HCT116 (cell line): Measurements from ENCODE around the gene GRM3. TPM values are rescaled to one million over a fixed set of nuclear protein-coding genes. Genes with fewer than 3 reads are reported as not detected.

ENCODE experiments used
- ATAC-seq: fragments of 200-7000 bp; cut with Tn5 transposase; 2 replicates; pipeline ENCODE4 v1.9.1; 2020; ENCODE audit warnings: mild to moderate bottlenecking, moderate library complexity
- BruUV-seq: library from RNA; stranded (reverse); fragments of 400-500 nt; replicated peaks from 2 replicates; lab custom pipeline; 2021; lab: Mats Ljungman, UMichigan
- CTCF ChIA-PET: fragments of 300-600 bp; sonication (Branson Sonifier 250); formaldehyde crosslinking; loops from one replicate; lab custom pipeline; 2021; ENCODE audit warnings: antibody characterized with exemption; lab: Charles Lee
- POLR2A ChIA-PET: fragments of 300-600, 350-600 bp; sonication (Branson Sonifier 250); formaldehyde crosslinking; loops from one replicate; lab custom pipeline; 2021; ENCODE audit warnings: antibody characterized with exemption; lab: Charles Lee
- RAD21 ChIA-PET, 2 experiments: fragments of 300-600 bp; sonication (Branson Sonifier 250); formaldehyde crosslinking; loops; one replicate each; lab custom pipeline; 2023; ENCODE audit warnings: low total read pairs in 2 of 2; ENCODE audit not compliant: uncharacterized antibody in 2 of 2, unreplicated experiment in 2 of 2, low non-redundant PET in 1 of 2; lab: Charles Lee
- DNase-seq: peaks from one replicate; pipeline ENCODE4 v3.0.0-alpha.2; 2010; ENCODE audit warnings: low read depth, low spot score
- H2AFZ ChIP-seq: fragments of 200-600 bp; shearing (Covaris generic), sonication (generic); 2 replicates; pipeline ENCODE4 v1.6.1; 2017; ENCODE audit warnings: low read depth, mixed run types, mixed read lengths, antibody characterized with exemption, low read length; ENCODE audit not compliant: poor library complexity, severe bottlenecking
- H3K27ac ChIP-seq: 2 replicates; pipeline ENCODE4 v1.5.1; 2012; ENCODE audit warnings: low read depth, low read length
- H3K27me3 ChIP-seq: fragments of 200-600 bp; sonication (generic); 2 replicates; pipeline ENCODE4 v1.6.1; 2016; ENCODE audit warnings: mixed run types, low read length, mixed read lengths; ENCODE audit not compliant: insufficient read depth
- H3K36me3 ChIP-seq, 2 experiments: fragments of 200-500 bp in 1 of 2; fragments of 200-600 bp in 1 of 2; sonication (Bioruptor generic) in 1 of 2; sonication (generic) in 1 of 2; 2 replicates each; pipeline versions ENCODE4 v1.5.1 to v1.6.1; 2014 to 2016; ENCODE audit warnings: low read length in 2 of 2, inconsistent platforms in 1 of 2, mixed read lengths in 1 of 2, mixed run types in 1 of 2; ENCODE audit not compliant: insufficient read depth in 2 of 2, control insufficient read depth in 1 of 2
- H3K4me1 ChIP-seq, 2 experiments: fragments of 200-600 bp in 1 of 2; sonication (generic) in 1 of 2; 2 replicates each; pipeline versions ENCODE4 v1.5.1 to v1.6.1; 2012 to 2017; ENCODE audit warnings: low read length in 2 of 2, inconsistent platforms in 1 of 2, mild to moderate bottlenecking in 1 of 2, mixed read lengths in 1 of 2, mixed run types in 1 of 2, moderate library complexity in 1 of 2; ENCODE audit not compliant: insufficient read depth in 2 of 2, control insufficient read depth in 1 of 2
- H3K4me2 ChIP-seq: fragments of 200-600 bp; sonication (generic); 2 replicates; pipeline ENCODE4 v1.6.1; 2017; ENCODE audit warnings: mixed run types, low read length, mixed read lengths
- H3K4me3 ChIP-seq, 2 experiments: fragments of 200-600 bp in 1 of 2; sonication (generic) in 1 of 2; replicated peaks in 1 of 2; 2 replicates each; pipeline ENCODE4 v1.5.1; 2011 to 2016; ENCODE audit warnings: low read length in 2 of 2, control low read depth in 1 of 2, low read depth in 1 of 2, mild to moderate bottlenecking in 1 of 2, mixed read lengths in 1 of 2, mixed run types in 1 of 2
- H3K79me2 ChIP-seq: fragments of 200-600 bp; sonication (generic); 2 replicates; pipeline ENCODE4 v1.6.1; 2017; ENCODE audit warnings: mild to moderate bottlenecking, mixed run types, low read length, moderate library complexity, mixed read lengths; ENCODE audit not compliant: insufficient read depth
- H3K9ac ChIP-seq: fragments of 200-600 bp; sonication (generic); 2 replicates; pipeline ENCODE4 v1.6.1; 2016; ENCODE audit warnings: low read length, mixed read lengths
- H3K9me2 ChIP-seq: fragments of 200-600 bp; sonication (generic), shearing (Covaris generic); 2 replicates; pipeline ENCODE4 v1.6.1; 2017; ENCODE audit warnings: mixed run types, mild to moderate bottlenecking, moderate library complexity; ENCODE audit not compliant: insufficient read depth
- H3K9me3 ChIP-seq, 2 experiments: fragments of 200-500 bp in 1 of 2; fragments of 200-600 bp in 1 of 2; sonication (Bioruptor generic) in 1 of 2; sonication (generic) in 1 of 2; 2 replicates each; pipeline ENCODE4 v1.6.1; 2014 to 2017; ENCODE audit warnings: low read length in 2 of 2, mixed read lengths in 2 of 2, inconsistent platforms in 1 of 2, low read depth in 1 of 2, mild to moderate bottlenecking in 1 of 2, mixed run types in 1 of 2, moderate library complexity in 1 of 2; ENCODE audit not compliant: control insufficient read depth in 1 of 2, insufficient read depth in 1 of 2
- H4K20me1 ChIP-seq: fragments of 200-600 bp; sonication (generic), shearing (Covaris generic); 2 replicates; pipeline ENCODE4 v1.6.1; 2017; ENCODE audit warnings: mixed run types, mild to moderate bottlenecking, moderate library complexity; ENCODE audit not compliant: insufficient read depth
- CTCF ChIP-seq, 3 experiments: fragments of 200-600 bp in 1 of 3; sonication (generic) in 1 of 3; IDR thresholded peaks in 2 of 3; conservative IDR thresholded peaks in 1 of 3; 2 replicates each; pipeline ENCODE4 v1.5.1; 2012 to 2017; ENCODE audit warnings: low read depth in 2 of 3, low read length in 2 of 3, antibody characterized with exemption in 1 of 3, borderline replicate concordance in 1 of 3, control low read depth in 1 of 3, mild to moderate bottlenecking in 1 of 3, mixed read lengths in 1 of 3, mixed run types in 1 of 3, moderate library complexity in 1 of 3; ENCODE audit not compliant: insufficient read depth in 1 of 3
- EZH2 ChIP-seq: fragments of 200-600 bp; sonication (generic); IDR thresholded peaks from 2 replicates; pipeline ENCODE4 v1.6.1; 2017; ENCODE audit warnings: antibody characterized with exemption, mixed run types
- RAD21 ChIP-seq: IDR thresholded peaks from 2 replicates; pipeline ENCODE4 v1.6.1; 2012; ENCODE audit warnings: low read depth, mild to moderate bottlenecking
- SIN3A ChIP-seq: IDR thresholded peaks from 2 replicates; pipeline ENCODE4 v1.6.1; 2012; ENCODE audit warnings: low read depth
- TCF7L2 ChIP-seq: IDR thresholded peaks from 2 replicates; pipeline ENCODE4 v1.7.0; 2011; ENCODE audit warnings: borderline replicate concordance, inconsistent platforms; ENCODE audit not compliant: insufficient read depth, insufficient read length; ENCODE audit errors: extremely low read depth
- ZNF274 ChIP-seq: fragments of 200-500 bp; sonication (Bioruptor generic); IDR thresholded peaks from 2 replicates; pipeline ENCODE4 v1.6.1; 2014; ENCODE audit warnings: mild to moderate bottlenecking, low read depth, low read length, inconsistent platforms
- intact Hi-C: fragments of 100-400 bp; cut with micrococcal nuclease; formaldehyde crosslinking; loops from 2 replicates; pipeline ENCODE4 v1.10.0; 2022
- total RNA-seq: library from RNA; stranded (reverse); gene quantifications from one replicate; pipeline ENCODE4 v1.2.1, GENCODE V29; 2021; ENCODE audit not compliant: unreplicated experiment

The GRM3 gene
- total RNA-seq, 1 experiment from 2014 or later: not detected

- no peak overlapping the region for H2AFZ ChIP-seq
- H3K4me3 ChIP-seq: no peak overlapping the region
- intact Hi-C loops: loop anchor here (5.0 kb wide), 1 partner anchor 152 kb away; no protein-coding TSS in a partner anchor
- H4K20me1 ChIP-seq: no peaks in the 10 kb centered on the region
- CTCF ChIA-PET: interaction anchor here (4.1 kb wide), 1 partner anchor 149 kb away, joined by 33 read pairs; no protein-coding TSS in a partner anchor
- ATAC-seq: no peak
- no peaks in the 10 kb centered on the region for H3K9me3 ChIP-seq
- H3K79me2 ChIP-seq: no peaks in the 10 kb centered on the region
- BruUV-seq: no TSS peak
- H3K27ac ChIP-seq: no peak overlapping the region
- RAD21 ChIA-PET: no interaction called here
- H3K4me1 ChIP-seq: no peaks in the 10 kb centered on the region
- no peak overlapping the region for H3K4me2 ChIP-seq
- DNase-seq: no peak
- H3K36me3 ChIP-seq: no peaks in the 10 kb centered on the region
- H3K9ac ChIP-seq: no peak overlapping the region
- no peak for TF ChIP-seq SIN3A
- no peak for TF ChIP-seq CTCF (IDR thresholded peaks at IDR 0.05 in 2 of 3, conservative IDR thresholded peaks at IDR 0.05 in 1 of 3; ENCODE audit: borderline replicate concordance in 1 of 3, insufficient read depth in 1 of 3, low read depth in 2 of 3, low read length in 2 of 3)
- TF ChIP-seq EZH2: no peak
- no peak for TF ChIP-seq TCF7L2
- TF ChIP-seq, all 23 proteins: peak for 0
- Histone ChIP-seq H3K27me3 (peaks cover 4% of the 10 kb centered on the region; the same call in 1 of the 2 replicates), H3K9me2 (no peaks in the 10 kb centered on the region)
- POLR2A ChIA-PET: no interaction called here
Observed at GRCh38 chr7:86665669-86666068, 22.0 kb downstream of the GRM3 start.

GRCh38 chr7:86667732-86668131, 24.0 kb downstream of the GRM3 start:
- CTCF ChIA-PET: interaction anchor here (1.0 to 4.1 kb wide), 3 partner anchors 147 to 239 kb away, joined by 3 to 33 read pairs (median 7); no protein-coding TSS in a partner anchor
- Histone ChIP-seq H3K79me2 (no peaks in the 10 kb centered on the region), H3K4me3 (no peak overlapping the region), H3K4me1 (no peaks in the 10 kb centered on the region), H2AFZ (no peak overlapping the region), H3K27ac (no peak overlapping the region), H3K9me2 (no peaks in the 10 kb centered on the region), H3K9ac (no peak overlapping the region), H3K4me2 (no peak overlapping the region), H3K9me3 (no peaks in the 10 kb centered on the region), H3K27me3 (no peaks in the 10 kb centered on the region; the same call in 1 of the 2 replicates), H3K36me3 (no peaks in the 10 kb centered on the region), H4K20me1 (no peaks in the 10 kb centered on the region)
- TF ChIP-seq ZNF274: no peak
- TF ChIP-seq CTCF (IDR thresholded peaks at IDR 0.05 in 2 of 3, conservative IDR thresholded peaks at IDR 0.05 in 1 of 3; ENCODE audit: borderline replicate concordance in 1 of 3, insufficient read depth in 1 of 3, low read depth in 2 of 3, low read length in 2 of 3): peak in 1 of 3 experiments; percentile 25; a peak in 2 of 6 replicates
- TF ChIP-seq RAD21: peak; percentile 41
- peak; percentile 1 for DNase-seq
- no peak for ATAC-seq
- intact Hi-C loops: loop anchor here (5.0 kb wide), 1 partner anchor 150 kb away; no protein-coding TSS in a partner anchor
- no TSS peak for BruUV-seq
- RAD21 ChIA-PET: interaction anchor here in 1 of 2 experiments (0.6 kb wide), 1 partner anchor 147 kb away, joined by 3 read pairs; no protein-coding TSS in a partner anchor
- POLR2A ChIA-PET: no interaction called here
